ENCODE data around the gene DDR1.
A peak's percentile ranks its signal among the peaks of the same experiment; 100 is the strongest.

Gene DDR1

DNA sequence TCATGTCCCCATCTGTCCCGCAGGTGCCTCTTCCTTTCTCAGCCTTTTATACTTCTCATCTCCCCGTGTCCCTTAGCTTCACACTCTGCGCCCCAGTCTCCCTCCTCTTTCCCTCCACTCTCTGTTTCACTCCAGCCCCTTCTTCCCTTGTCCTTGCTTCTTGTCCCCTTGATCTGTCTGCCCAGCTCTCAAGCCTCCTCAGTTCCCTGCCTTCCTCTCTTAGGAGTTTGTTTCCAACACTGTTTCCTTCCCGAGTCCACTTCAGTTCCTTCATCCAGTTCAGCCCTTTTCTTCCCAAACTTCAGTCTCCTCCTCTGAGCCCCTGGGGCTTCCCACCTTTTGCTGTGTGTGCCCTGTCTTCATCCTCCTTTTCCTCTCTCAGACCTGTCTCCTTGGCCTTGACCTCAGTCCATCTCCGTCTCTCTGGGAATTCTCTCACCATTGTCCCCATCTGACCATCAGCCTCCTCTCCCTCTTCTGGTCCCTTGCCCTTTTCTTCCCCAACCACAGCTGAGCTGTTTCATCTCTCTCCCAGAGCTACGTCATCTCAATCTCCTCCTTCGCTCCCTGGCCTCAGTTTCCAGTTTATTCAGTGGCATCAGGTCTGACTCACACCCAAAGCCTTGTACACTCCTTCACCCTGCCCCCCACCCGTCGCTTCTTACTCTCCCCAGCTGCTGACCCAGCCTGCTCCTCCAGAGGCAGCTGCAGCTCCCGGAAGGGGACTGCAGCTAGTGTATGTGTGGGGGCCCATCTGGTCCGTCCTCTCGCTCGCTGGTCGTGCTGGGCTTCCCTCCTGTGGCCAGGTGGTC is 2.7 kb upstream of the DDR1 start:
- ATAC-seq = no peak

DNA sequence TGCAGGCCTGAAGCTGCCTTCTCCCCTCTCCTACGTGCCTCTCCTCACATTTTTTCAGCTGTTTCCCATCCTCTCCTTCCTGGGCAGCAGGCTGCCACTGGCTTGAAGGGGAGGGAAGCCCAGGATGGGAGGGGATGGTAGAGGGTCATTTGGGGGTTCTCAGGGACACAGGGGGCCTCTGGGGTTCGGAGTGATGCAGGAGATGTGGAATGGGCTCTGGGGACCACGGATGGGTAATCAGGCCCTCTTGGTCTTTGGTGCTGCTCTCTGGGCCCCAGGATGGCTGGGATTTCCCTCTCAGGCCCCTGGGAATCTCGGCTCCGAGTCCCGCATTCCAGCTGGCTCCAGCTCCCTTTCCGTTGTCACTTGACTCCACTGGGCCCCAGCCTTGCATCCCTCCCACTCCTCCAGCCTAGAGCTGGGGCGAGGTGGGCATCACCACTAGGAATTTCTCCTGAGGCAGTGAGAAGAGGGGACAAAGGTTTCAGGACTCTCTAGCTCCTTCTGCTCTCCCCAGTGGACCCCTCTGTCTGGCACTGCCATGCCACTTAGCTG is 2.0 kb upstream of the DDR1 start:
- ATAC-seq = no peak

DNA sequence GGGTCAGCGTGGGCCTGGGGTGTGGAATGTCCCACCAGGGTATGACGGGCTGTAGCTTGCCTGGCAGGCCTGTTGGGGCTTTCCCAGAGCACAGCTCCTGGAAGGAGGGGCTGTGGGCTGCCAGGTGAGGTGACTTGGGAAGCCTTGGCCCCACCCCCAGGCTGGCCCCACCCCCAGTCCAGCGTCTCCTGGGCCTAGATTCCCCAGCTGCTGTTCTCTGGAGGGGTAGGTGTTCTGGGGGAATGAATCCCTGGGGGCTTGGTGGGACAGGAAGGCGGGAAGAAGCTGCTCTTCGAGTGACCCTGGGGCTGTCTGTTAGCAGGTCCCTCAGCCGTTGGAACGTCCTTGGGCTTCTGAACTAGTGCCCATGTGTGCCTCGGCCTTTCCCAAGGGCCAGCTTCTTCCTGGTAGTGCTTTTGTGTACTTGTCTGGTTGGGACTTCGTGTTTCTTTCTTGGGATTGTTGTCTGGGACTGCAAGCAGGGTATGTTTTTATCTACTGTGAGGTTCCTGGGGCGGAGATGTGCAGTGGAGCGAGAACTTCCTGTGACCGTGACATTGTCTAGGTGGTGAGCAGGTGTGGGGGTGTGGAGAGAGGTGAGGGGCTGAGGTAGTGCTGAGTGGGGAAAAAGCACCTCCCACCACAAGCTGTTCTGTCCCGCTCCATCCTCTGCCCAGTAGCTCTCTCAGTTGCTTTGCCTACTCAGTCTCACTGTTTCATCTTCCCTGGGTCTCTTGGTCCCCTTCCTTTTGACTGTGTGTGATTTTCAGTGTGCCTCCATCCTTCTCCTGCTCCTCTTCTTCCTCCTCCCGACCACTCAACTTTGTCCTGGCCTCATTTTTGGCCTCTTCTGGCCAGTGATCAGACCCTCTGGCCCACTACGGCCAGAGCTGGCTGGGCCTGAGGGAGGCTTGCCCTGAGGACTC is 1.3 kb upstream of the DDR1 start:
- no peak for ATAC-seq

DNA sequence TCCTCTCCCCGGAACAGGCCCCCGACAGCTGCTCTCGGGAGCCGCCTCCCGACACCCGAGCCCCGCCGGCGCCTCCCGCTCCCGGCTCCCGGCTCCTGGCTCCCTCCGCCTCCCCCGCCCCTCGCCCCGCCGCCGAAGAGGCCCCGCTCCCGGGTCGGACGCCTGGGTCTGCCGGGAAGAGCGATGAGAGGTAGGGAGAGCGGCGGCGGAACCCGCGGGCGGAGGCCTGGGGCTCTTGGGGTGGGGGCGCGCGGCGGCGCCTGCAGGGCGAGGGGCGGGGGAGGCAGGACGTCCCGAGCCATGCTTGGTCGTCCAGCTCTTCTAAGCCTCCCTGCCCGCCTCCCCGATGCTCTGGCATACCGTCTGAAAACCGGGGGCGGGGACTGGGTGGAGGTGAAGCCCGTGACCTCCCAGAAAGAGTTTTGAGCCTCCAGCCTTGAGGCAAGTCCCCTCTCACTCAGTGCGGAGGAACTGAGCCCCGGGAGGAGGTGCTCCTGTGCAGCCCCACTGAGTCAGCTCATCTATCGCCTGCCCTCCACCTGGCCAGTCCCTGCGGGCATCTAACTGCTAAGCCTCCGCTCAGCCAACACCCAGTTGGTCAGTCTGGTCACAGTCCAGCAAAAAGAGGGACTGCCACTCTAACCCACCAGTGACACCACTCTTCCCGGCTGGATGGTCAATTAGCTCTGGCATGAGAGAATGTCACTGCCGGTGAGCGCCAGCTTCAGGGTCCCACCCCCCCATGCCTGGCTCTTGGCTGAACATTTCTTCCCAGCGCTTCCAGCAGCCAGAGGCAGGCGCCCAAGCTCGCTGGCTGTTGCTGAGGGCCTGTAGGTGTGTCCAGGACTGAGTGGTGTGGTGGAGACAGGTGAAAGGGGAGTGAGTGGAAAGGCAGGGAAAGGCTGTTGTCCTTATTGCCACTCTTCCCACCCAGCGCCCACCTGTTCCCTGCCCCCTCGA is 482 bp downstream of the DDR1 start:
- peak; percentile 51 to 63 for ATAC-seq

DNA sequence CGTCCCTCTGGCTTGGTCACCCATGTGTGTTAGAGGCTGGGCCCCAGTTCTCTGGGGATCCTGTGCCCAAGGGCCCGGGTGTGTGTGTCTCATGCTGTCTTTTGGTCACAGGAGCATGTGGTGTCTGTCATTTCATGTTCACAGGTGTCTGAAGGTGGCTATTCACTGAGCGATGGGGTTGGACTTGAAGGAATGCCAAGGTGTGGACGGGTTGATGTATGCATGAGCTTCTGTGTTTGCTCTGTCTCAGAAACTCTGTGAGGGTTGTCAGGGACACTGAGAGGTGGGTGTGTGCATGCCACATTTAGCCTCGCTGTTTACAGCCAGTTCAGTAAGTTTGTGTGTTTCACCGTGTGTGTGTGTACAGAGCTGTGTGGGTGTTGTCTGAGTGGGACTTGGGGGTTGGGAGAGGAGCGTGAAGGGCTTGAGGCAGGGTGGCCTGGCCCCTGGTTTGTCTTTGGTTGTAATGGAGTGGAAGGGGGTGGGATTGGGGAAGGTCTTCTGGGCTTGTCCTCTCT is 1.2 kb downstream of the DDR1 start:
- ATAC-seq = no peak

DNA sequence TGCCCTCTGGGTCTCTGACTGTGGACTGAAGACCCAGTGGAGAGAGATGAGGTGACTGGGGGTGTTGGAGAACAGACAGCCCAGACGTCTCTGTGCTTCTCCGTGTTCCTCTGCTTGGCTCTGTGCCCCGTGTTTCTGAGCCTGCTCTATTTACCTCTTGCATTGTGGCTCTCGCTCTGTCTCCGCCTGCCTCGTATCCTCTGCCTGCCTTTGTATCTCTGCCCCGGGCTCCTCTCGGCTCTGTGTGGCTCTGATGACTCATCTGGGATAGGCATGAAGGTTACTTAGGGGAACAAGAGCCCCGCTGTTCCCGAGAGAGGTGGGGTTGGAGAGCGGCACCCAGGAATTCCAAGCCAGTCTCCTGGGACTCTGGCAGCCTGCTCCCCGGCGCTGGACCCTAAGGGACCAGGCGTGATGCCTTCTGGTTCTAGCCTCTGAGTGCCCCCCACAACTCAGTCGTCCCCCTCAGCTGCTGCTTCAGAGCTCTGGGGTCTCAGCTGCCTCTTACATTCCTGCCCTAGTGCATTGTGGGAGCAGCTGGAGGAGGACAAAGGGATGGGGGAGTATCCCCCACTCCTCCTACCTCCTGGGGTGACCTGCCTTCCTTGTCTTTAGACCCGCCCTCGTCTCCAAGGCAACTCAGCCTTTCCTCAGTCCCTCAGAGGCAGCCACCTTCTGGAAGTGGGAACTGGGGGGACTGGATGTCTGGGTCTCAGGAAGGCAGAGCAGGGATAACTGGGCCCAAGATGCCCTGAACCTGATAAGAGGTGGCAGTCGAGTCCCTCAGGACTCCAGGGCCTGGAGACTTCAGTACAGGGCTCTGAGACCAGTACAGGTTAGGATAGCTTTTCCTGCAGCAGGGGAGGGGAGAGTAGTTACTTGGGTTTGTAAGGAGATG is 1.9 kb downstream of the DDR1 start:
- no peak for ATAC-seq

DNA sequence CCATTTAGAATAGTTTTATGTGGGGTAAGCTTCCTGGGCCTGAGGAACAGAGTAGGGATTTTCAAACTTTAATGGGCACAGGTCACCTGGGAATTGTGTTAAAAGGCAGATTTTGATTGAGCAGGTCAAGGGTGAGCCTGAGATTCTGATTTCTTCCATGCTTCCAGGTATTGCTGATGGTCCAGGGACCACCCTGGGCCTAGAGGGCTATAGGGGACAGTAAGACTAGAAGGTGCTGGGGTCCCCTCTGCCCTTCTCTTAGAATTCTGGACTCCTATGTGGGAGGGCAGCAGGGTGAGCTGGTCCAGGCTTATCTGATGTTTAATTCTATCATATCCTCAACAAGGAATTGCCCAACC is 2.6 kb downstream of the DDR1 start:
- ATAC-seq = no peak

DNA sequence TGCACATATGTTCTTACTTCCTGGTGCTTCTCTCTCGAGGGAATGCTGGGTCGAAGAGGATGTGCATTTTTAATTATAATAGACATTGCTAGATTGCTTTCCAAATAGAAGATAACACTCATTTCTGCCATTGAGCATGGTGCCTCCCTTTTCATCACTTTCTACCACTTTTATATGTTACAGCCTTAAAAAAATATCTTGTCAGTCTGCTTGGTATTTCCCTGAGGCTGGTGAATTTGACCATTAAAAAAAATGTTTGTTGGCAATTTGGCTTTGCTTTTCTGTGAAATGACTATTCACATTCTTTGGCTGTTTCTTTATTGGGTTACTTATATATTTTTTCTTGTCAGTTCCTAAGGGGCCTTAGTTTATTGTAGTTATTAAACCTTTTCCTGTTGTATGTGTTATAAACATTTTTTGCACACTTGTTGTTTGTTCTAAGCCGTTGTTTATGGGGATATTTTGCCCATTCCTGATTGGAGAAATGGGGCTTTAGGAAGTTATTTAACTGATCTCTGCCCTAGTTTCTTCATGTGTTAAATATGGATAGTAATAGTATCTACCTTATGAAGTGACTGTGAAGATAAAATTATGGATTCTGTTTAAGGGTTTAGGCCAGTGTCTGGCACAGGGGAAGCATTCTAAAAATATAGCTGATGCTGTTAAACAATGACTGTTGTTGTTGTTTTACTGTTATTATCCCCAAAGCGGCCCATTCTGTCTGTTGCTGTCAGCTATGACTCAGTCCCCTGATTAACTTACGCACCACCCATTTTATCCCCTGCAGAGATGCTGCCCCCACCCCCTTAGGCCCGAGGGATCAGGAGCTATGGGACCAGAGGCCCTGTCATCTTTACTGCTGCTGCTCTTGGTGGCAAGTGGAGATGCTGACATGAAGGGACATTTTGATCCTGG is 3.8 kb downstream of the DDR1 start:
- no peak for ATAC-seq

DNA sequence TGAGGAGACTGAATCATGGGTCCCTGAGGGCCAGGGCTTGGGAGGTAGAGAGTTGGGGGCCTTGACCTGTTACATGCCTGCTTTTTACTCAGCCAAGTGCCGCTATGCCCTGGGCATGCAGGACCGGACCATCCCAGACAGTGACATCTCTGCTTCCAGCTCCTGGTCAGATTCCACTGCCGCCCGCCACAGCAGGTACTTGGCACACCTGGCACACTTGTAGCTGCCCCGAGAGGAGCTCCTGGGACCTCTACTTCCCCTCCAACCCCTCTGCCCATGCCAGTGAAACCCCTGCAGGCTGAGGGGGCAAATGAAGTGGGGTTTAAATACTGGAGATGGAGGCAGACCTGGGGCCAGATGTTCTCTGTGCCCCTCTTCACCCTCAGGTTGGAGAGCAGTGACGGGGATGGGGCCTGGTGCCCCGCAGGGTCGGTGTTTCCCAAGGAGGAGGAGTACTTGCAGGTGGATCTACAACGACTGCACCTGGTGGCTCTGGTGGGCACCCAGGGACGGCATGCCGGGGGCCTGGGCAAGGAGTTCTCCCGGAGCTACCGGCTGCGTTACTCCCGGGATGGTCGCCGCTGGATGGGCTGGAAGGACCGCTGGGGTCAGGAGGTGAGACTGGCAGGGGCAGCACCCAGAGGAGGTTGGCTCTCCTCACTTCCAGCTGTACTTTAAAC is 4.6 kb downstream of the DDR1 start:
- no peak for ATAC-seq

DNA sequence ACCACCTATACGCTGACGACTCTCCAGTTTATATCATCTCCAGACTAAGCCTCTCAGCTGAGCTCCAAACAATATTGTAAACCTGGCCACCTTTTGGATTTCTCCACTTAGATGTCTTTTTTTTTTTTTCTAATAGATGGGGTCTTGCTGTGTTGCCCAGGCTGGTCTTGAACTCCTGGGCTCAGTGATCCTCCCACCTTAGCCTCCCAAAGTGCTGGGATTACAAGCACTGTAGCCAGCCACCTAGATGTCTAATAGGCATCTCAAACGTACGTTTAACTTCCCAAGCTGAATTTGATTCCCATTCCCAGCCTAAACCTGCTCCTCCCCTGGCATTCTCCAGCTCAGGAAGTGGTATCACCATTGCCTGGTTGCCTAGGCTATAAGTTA is 5.2 kb downstream of the DDR1 start:
- no peak for ATAC-seq

DNA sequence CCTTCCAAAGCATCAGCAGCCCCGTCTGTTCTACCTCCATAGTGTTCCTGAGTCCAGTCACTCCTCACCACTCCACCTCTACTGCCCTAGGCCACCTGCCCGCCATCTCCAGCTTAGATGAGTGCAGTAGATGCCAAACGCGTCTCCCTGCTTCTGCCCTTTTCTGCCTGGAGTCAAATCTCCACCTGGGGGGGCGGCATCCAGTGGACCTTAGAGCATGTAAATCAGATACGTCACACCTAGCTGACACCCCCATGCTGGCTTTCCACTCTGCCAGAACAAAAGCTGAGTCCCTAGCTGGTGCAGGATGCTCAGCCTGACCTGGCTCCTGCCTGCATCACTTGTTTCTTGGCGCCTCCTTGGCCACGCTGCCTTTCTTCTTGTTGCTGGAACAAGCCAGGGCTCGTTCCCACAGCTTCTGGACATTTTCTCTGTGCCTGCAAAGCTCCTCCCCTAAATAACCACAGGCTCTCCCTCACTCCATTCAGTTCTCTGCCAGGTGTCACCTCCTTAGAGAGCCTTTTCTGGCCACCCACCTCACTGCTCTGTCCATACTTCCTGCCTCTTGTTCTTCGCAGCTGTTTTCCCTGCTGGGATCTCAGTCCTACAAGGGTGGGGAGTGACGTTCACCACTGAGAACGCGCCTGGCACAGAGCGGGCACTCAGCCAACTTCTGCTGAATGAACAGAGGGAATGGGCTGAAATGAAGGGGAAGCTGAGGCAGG is 5.8 kb downstream of the DDR1 start:
- ATAC-seq = no peak

DNA sequence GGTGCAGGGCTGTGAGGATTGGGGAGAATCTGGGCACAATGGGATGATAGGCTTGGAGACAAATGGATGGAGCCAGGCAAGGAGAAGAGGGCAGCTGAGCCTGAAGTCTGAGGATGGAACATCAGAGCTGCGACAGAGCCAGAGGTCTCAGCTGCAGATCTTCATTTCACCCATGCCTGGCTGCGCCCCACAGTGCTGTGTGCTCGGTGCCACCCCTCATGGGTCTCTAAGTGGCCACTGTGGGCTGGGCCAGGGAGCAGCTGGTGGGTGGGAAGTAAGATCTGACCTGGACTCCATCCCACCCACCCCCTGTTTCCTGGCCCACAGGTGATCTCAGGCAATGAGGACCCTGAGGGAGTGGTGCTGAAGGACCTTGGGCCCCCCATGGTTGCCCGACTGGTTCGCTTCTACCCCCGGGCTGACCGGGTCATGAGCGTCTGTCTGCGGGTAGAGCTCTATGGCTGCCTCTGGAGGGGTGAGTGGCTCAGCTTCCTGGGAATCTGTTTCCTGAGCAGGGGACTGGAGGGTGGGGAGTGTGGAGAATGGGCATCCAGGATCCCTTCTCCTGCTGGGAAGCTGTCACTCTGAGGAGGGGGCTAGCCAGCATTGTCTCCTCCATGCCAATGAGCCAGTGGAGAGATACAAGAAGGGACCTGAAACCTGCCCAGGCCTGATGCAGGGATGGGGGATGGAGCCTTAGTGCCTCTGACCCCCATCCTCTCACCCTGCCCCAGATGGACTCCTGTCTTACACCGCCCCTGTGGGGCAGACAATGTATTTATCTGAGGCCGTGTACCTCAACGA is 6.5 kb downstream of the DDR1 start:
- no peak for ATAC-seq

DNA sequence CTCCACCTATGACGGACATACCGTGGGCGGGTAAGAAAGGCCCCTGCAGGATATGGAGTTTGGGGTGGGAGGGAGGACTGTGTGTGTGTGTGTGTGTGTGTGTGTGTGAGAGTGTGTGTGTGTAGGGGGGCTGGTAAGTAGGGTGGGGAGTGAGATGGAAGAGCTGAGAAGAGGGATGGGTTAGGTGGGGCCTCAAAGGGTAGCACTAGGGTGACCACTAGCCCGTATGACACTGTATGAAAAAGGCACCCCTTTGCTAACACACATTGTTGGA is 7.1 kb downstream of the DDR1 start:
- no peak for ATAC-seq

DNA sequence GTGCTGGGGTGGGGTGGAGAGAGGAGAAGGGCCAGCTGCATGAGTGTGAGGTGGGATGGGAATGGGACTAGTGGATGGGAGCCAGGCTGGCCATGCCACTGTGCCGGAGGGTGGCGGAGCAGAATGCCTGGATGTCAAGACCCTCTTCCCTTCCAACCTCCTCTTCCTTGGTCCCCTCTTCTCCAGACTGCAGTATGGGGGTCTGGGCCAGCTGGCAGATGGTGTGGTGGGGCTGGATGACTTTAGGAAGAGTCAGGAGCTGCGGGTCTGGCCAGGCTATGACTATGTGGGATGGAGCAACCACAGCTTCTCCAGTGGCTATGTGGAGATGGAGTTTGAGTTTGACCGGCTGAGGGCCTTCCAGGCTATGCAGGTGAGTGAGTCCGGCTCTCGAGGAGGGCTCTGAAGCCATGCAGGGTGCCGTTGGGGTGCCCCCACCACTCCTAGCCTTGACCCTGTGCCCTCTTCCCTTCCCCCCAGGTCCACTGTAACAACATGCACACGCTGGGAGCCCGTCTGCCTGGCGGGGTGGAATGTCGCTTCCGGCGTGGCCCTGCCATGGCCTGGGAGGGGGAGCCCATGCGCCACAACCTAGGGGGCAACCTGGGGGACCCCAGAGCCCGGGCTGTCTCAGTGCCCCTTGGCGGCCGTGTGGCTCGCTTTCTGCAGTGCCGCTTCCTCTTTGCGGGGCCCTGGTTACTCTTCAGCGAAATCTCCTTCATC is 7.7 kb downstream of the DDR1 start:
- no peak for ATAC-seq

DNA sequence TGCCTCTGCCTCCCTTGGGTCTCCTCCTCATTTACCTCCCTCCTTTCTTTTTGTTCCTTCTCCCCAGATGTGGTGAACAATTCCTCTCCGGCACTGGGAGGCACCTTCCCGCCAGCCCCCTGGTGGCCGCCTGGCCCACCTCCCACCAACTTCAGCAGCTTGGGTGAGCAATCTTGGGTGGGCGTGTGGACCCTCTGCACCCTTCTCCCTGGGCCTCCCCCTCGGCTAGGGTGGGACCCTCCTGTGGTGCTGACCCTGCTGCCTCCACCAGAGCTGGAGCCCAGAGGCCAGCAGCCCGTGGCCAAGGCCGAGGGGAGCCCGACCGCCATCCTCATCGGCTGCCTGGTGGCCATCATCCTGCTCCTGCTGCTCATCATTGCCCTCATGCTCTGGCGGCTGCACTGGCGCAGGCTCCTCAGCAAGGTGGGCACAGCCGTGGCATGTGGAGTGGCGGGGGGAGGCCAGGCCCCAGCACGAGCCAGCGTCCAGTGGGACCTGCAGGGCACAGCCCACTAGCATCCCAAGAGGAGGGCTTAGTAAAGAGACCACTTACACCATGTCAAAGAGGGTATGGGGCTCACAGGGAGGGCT is 8.8 kb downstream of the DDR1 start:
- ATAC-seq = no peak

DNA sequence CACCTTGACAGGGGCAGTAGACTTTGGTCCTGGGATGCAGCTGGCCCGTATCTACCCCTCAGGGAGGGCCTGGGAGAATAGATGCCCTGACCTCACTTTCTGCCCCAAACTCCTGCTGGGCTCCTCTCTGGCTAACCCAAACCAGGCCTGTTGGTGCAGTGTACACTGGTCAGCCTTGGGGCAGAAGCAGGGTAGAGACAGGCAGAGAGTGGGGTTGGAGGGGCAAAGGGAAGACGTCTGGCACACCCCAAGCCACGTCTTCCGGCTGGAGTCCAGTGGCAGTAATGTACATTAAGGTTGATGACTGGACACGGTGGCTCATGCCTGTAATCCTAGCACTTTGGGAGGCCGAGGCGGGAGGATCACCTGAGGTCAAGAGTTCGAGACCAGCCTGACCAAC is 9.3 kb downstream of the DDR1 start:
- no peak for ATAC-seq

DNA sequence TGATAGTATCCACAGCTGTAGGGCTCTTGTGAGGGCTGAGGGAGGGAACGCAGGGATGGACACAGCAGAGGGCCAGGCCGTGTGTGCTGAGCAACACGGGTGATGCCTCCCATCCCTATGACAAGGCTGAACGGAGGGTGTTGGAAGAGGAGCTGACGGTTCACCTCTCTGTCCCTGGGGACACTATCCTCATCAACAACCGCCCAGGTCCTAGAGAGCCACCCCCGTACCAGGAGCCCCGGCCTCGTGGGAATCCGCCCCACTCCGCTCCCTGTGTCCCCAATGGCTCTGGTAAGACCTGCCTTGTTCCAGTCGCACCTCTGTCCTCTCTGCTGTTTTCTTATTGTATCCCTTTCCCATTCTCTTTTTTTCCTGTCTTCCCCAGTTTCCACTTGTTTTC is 10.1 kb downstream of the DDR1 start:
- no peak for ATAC-seq
